A375 (cell line): ENCODE data around the gene CFAP299. TPM values are rescaled to one million over a fixed set of nuclear protein-coding genes. Genes with fewer than 3 reads are reported as not detected.

Experiments
- total RNA-seq: library from RNA; depleted of rRNA; stranded (reverse); fragments of >200 nt; shearing (Covaris generic); gene quantifications from 2 replicates; pipeline ENCODE4 v1.2.3, GENCODE V29; 2014; rRNA removed

The CFAP299 gene
- total RNA-seq: not detected in 2 replicates

GRCh38 chr4:80335554-80336358 is at the start of gene CFAP299:
CFAP299 (plus strand) TSS chr4:80335730.

Other genes with a start within 250 kb of the CFAP299 start
- 0.72 and 2.0 TPM in 2 replicates for gene PRDM8, start 138.2 kb upstream of the CFAP299 start, total RNA-seq
- 0.13 TPM in 1 of 2 replicates, not detected in the other for gene FGF5, start 69.1 kb upstream of the CFAP299 start, total RNA-seq